ENCODE measurements around the gene MB.

DNA sequence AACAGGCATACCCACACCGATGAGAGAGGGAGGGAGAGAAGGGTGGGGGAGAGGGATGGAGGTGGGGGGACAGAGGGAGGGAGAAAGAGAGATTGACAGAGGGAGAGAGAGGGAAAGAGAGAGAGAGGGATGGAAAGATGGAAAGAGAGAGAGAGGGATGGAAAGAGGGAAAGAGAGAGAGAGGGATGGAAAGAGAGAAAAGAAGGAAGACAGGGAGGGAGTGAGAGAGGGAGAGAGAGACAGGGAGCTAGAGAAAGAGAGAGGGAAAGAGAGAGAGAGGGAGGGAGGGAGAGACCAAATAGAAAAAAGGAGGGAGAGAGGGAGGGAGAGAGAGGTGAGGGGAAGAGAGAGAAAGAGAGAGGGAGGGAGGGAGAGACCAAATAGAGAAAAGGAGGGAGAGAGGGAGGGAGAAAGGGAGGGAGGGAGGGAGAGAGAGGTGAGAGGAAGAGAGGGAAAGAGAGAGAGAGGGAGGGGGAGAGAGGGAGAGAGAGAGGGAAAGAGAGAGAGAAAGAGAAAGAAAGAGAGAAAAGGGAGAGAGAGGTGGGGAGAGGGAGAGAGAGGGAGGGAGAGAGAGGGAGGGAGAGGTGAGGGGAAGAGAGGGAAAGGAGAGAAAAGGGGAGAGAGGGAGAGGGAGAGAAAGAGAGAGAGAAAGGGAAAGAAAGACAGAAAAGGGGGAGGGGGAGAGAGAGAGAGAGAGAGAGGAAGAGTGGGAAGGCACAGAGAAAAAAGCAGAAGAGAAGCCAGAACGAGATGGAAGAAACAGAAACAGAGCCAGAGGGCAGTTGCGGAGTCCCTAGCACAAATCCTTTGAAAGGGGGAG is 23.8 kb downstream of the MB start:
- TF ChIP-seq POLR2A (IDR thresholded peaks at IDR 0.05; ENCODE audit: low read depth, low read length) (no peak), POLR2AphosphoS5 (IDR thresholded peaks at IDR 0.05; ENCODE audit: low read depth, low read length) (no peak), TAF1 (IDR thresholded peaks at IDR 0.05; ENCODE audit: low read depth, low read length) (no peak), POU2F2 (IDR thresholded peaks at IDR 0.05; ENCODE audit: low read depth, low read length) (no peak)

Data from GM12891 (cell line).